Measurements from ENCODE around the gene WDR90. TPM values are rescaled to one million over a fixed set of nuclear protein-coding genes. Genes with fewer than 3 reads are reported as not detected.
A peak's percentile ranks its signal among the peaks of the same experiment; 100 is the strongest.

WDR90 gene
- total RNA-seq, 4 donors from 2014 or later, result 29.8 to 154 (median 73.6) TPM

- peak overlapping the region; percentile 91 to 97 (median 94) for H3K27ac ChIP-seq
- H3K9me3 ChIP-seq, result no peaks in the 10 kb centered on the region
- DNase-seq, result no peak
- no peaks in the 10 kb centered on the region for H3K27me3 ChIP-seq
- H3K36me3 ChIP-seq, result peaks cover 0 to 22% (median 0%) of the 10 kb centered on the region in 3 donors
- no peak for TF ChIP-seq CTCF (IDR thresholded peaks at IDR 0.05)
- no peak for TF ChIP-seq POLR2A (IDR thresholded peaks at IDR 0.05)
- H3K4me3 ChIP-seq, result peak overlapping the region; percentile 73 to 98 (median 94)
- H3K4me1 ChIP-seq, result peaks cover 12 to 64% (median 43%) of the 10 kb centered on the region in 4 donors
These were observed 31.4 kb downstream of the WDR90 start for GRCh38 chr16:680625-680945.

- peaks cover 7 to 58% (median 38%) of the 10 kb centered on the region in 4 donors for H3K4me1 ChIP-seq
- TF ChIP-seq CTCF (IDR thresholded peaks at IDR 0.05), result peak in 1 of 6 experiments; percentile 2
- no peak for TF ChIP-seq POLR2A (IDR thresholded peaks at IDR 0.05)
- no peaks in the 10 kb centered on the region for H3K9me3 ChIP-seq
- H3K27ac ChIP-seq, result peak overlapping the region; percentile 91 to 97 (median 94)
- H3K27me3 ChIP-seq, result no peaks in the 10 kb centered on the region
- H3K36me3 ChIP-seq, result peaks cover 0 to 22% (median 0%) of the 10 kb centered on the region in 3 donors
- peak in 1 of 3 donors; percentile 70 for DNase-seq
- H3K4me3 ChIP-seq, result peak overlapping the region; percentile 73 to 98 (median 94)
These were observed 32.0 kb downstream of the WDR90 start for GRCh38 chr16:680967-681745.

GRCh38 chr16:681746-682427 lies 32.7 kb downstream of the WDR90 start:
- H3K27ac ChIP-seq, result no peak overlapping the region
- H3K4me3 ChIP-seq, result no peak overlapping the region
- H3K9me3 ChIP-seq, result no peaks in the 10 kb centered on the region
- peaks cover 0 to 27% (median 0%) of the 10 kb centered on the region in 3 donors for H3K36me3 ChIP-seq
- TF ChIP-seq POLR2A (IDR thresholded peaks at IDR 0.05) (no peak), CTCF (IDR thresholded peaks at IDR 0.05) (no peak)
- peaks cover 4 to 51% (median 36%) of the 10 kb centered on the region in 4 donors for H3K4me1 ChIP-seq
- no peaks in the 10 kb centered on the region for H3K27me3 ChIP-seq
- DNase-seq, result no peak

GRCh38 chr16:682493-683395 lies 33.6 kb downstream of the WDR90 start:
- Histone ChIP-seq H3K9me3 (no peaks in the 10 kb centered on the region), H3K4me3 (peak overlapping the region in 3 of 4 donors; percentile 58 to 83 (median 83)), H3K4me1 (peaks cover 0 to 45% (median 32%) of the 10 kb centered on the region in 4 donors), H3K36me3 (peaks cover 0 to 32% (median 0%) of the 10 kb centered on the region in 3 donors), H3K27me3 (no peaks in the 10 kb centered on the region), H3K27ac (no peak overlapping the region)
- no peak for DNase-seq
- no peak for TF ChIP-seq POLR2A (IDR thresholded peaks at IDR 0.05)
- TF ChIP-seq CTCF (IDR thresholded peaks at IDR 0.05), result no peak

GRCh38 chr16:683396-684070 lies 34.4 kb downstream of the WDR90 start:
- peaks cover 0 to 32% (median 0%) of the 10 kb centered on the region in 3 donors for H3K36me3 ChIP-seq
- no peak for DNase-seq
- H3K4me1 ChIP-seq, result peaks cover 0 to 45% (median 31%) of the 10 kb centered on the region in 4 donors
- H3K4me3 ChIP-seq, result peak overlapping the region; percentile 58 to 83 (median 72)
- H3K27ac ChIP-seq, result peak overlapping the region; percentile 55 to 85 (median 68)
- no peaks in the 10 kb centered on the region for H3K9me3 ChIP-seq
- TF ChIP-seq POLR2A (IDR thresholded peaks at IDR 0.05) (no peak), CTCF (IDR thresholded peaks at IDR 0.05) (no peak)
- no peaks in the 10 kb centered on the region for H3K27me3 ChIP-seq
